HEK293T (cell line): ENCODE results near the gene RPA1.

Experiments
- CTCF ChIA-PET: fragments of 350-600 bp; formaldehyde crosslinking; extraction: SDS; loops from one replicate; lab custom pipeline; 2021; ENCODE audit warnings: antibody characterized with exemption, inconsistent platforms; lab: Yijun Ruan, JAX
- POLR2A ChIA-PET: fragments of 350-600 bp; formaldehyde crosslinking; extraction: SDS; loops from one replicate; lab custom pipeline; 2020; ENCODE audit warnings: antibody characterized with exemption, inconsistent platforms; lab: Yijun Ruan, JAX
- DNase-seq: peaks from one replicate; pipeline ENCODE4 v3.0.0; 2012; ENCODE audit warnings: mixed read lengths; ENCODE audit errors: extremely low spot score
- ARNT ChIP-seq: fragments of 450-650 bp; IDR thresholded peaks from 2 replicates; pipeline ENCODE4 v1.6.1; 2017; ENCODE audit warnings: mild to moderate bottlenecking
- BHLHE40 ChIP-seq: fragments of 450-650 bp; IDR thresholded peaks from 2 replicates; pipeline ENCODE4 v1.6.1; 2016; ENCODE audit warnings: mild to moderate bottlenecking, moderate library complexity, borderline replicate concordance
- CTBP1 ChIP-seq: fragments of 450-650 bp; IDR thresholded peaks from 2 replicates; pipeline ENCODE4 v1.6.1; 2016; ENCODE audit warnings: borderline replicate concordance
- ELF4 ChIP-seq: fragments of 450-650 bp; IDR thresholded peaks from 2 replicates; pipeline ENCODE4 v1.6.1; 2017; ENCODE audit warnings: antibody characterized with exemption
- FOXA1 ChIP-seq: fragments of 450-650 bp; IDR thresholded peaks from 2 replicates; pipeline ENCODE4 v1.6.1; 2016; ENCODE audit warnings: mild to moderate bottlenecking
- FOXK2 ChIP-seq: fragments of 450-650 bp; IDR thresholded peaks from 2 replicates; pipeline ENCODE4 v1.6.1; 2016; ENCODE audit warnings: mild to moderate bottlenecking
- FOXM1 ChIP-seq: fragments of 450-650 bp; IDR thresholded peaks from 2 replicates; pipeline ENCODE4 v1.6.1; 2017; ENCODE audit warnings: mild to moderate bottlenecking, borderline replicate concordance
- HDGF ChIP-seq: fragments of 450-650 bp; IDR thresholded peaks from 2 replicates; pipeline ENCODE4 v1.6.1; 2017; ENCODE audit warnings: antibody characterized with exemption, borderline replicate concordance
- L3MBTL2 ChIP-seq: fragments of 450-650 bp; conservative IDR thresholded peaks from 2 replicates; pipeline ENCODE4 v1.6.1; 2016; ENCODE audit warnings: mild to moderate bottlenecking
- LEF1 ChIP-seq: fragments of 450-650 bp; IDR thresholded peaks from 2 replicates; pipeline ENCODE4 v1.6.1; 2017; ENCODE audit warnings: mild to moderate bottlenecking, borderline replicate concordance
- NFRKB ChIP-seq: fragments of 450-650 bp; IDR thresholded peaks from 2 replicates; pipeline ENCODE4 v1.6.1; 2016; ENCODE audit warnings: mild to moderate bottlenecking, moderate library complexity
- SP1 ChIP-seq: fragments of 450-650 bp; IDR thresholded peaks from 2 replicates; pipeline ENCODE4 v1.6.1; 2017
- SUZ12 ChIP-seq: fragments of 450-650 bp; IDR thresholded peaks from 2 replicates; pipeline ENCODE4 v1.6.1; 2016; ENCODE audit warnings: mild to moderate bottlenecking
- TARDBP ChIP-seq: fragments of 450-650 bp; IDR thresholded peaks from 2 replicates; pipeline ENCODE4 v1.6.1; 2016
- ZNF384 ChIP-seq: fragments of 450-650 bp; IDR thresholded peaks from 2 replicates; pipeline ENCODE4 v1.6.1; 2016
- TF ChIP-seq, protein P1 (sequence below): fragments of 450-650 bp; IDR thresholded peaks from 2 replicates; pipeline ENCODE4 v1.6.1; 2016

The RPA1 gene

DNA sequence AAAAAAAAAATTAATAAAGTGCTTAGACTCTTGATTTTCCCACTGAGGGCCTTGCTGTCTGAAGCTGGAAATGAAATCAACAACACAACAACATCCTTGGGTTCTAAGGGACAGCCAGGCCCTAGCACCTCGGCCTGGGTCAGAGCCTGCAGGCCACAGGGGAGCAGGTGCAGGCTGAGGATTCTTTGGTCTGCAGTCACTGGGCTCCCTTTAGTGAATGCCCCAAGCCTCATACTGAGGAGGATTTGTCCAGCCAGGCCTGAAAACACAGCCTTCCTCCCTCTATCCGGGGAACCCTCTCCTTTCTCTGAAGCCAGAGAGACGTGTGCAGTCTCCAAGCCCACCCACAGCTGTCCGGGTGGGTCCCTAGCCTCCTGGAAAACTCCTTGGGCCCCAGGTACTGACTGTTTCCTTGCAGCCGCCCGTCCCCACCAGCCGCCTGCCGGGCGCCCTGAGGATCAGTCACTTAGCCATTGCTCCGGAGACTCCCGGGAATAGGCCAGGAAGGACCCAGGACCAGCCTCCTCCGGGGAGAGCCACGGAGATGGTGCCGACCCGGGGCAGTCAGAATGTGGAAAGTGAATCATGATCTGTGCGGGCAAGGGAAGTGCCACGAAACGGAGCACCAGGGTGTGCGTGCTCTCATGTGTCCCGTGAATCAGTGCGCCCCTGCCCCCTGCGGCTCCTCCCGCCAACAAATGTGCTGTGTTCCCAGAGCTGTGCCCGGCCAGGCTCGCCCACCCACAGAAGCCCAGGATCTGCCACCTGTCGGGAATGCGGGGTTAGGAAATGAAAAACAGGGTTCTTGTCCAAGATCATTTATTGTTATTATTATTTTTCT is 104.3 kb downstream of the RPA1 start:
- DNase-seq = no peak
- POLR2A ChIA-PET = no interaction called here
- CTCF ChIA-PET = no interaction called here
- TF ChIP-seq CTBP1 (no peak), LEF1 (no peak), SP1 (no peak), ARNT (no peak), FOXK2 (no peak), HDGF (no peak), FOXA1 (no peak), ZNF384 (no peak), FOXM1 (no peak)
- TF ChIP-seq, protein P1, sequence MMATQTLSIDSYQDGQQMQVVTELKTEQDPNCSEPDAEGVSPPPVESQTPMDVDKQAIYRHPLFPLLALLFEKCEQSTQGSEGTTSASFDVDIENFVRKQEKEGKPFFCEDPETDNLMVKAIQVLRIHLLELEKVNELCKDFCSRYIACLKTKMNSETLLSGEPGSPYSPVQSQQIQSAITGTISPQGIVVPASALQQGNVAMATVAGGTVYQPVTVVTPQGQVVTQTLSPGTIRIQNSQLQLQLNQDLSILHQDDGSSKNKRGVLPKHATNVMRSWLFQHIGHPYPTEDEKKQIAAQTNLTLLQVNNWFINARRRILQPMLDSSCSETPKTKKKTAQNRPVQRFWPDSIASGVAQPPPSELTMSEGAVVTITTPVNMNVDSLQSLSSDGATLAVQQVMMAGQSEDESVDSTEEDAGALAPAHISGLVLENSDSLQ = no peak

DNA sequence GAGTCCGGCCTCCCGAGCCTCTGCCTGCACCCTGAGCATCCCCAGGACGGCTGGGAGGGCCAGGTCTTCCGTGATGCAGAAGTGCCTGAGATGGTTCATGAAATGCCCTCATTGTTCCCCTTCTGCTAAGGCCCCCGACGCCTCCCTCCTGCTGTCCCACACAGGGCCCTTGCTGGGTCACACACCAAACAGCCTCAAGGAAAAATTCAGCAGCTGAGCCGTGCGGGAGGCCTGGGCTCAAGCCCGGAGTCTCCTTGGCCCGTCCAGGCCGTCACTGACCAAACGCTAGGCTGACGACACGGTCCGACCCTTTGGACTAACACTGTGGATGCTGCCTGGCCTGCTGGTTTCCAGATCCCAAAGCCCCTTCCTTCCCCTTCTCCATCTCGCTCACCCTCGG is 105.1 kb downstream of the RPA1 start:
- ChIA-PET POLR2A (no interaction called here), CTCF (no interaction called here)

DNA sequence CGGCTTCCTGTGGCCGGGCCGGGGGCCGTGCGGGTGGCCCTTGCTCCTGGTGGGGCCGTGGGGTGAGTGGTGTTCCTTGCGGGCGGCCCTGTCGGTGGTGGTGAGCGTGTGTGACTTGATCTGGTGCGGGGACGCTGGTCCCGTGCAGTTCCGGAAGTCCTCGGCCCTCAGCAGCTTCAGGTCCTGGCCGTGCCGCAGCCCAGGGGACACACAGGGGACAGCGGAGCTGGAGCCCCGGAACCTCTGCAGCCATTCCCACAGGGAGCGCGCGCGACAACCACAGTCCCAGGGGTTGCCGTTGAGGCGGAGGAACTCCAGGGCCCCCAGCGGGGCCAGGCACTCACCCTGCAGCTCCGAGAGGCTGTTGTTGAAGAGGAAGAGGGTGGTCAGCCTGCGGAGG is 107.0 kb downstream of the RPA1 start:
- POLR2A ChIA-PET = no interaction called here
- DNase-seq = no peak
- no peak for TF ChIP-seq TARDBP
- TF ChIP-seq, protein P1 = no peak
- TF ChIP-seq FOXK2 = no peak
- TF ChIP-seq L3MBTL2 = no peak
- no peak for TF ChIP-seq BHLHE40
- TF ChIP-seq ELF4 = no peak
- TF ChIP-seq FOXA1 = no peak
- TF ChIP-seq ARNT = no peak
- CTCF ChIA-PET = no interaction called here

More for the DNA sequence above, 105.1 kb downstream of the RPA1 start:
- DNase-seq = no peak
- TF ChIP-seq CTBP1 (no peak), HDGF (no peak), ARNT (no peak), TARDBP (no peak), L3MBTL2 (no peak), BHLHE40 (no peak), FOXA1 (no peak), FOXM1 (no peak), FOXK2 (no peak), LEF1 (no peak), ELF4 (no peak), NFRKB (no peak), ZNF384 (no peak), SUZ12 (no peak)
- TF ChIP-seq, protein P1 = no peak

DNA sequence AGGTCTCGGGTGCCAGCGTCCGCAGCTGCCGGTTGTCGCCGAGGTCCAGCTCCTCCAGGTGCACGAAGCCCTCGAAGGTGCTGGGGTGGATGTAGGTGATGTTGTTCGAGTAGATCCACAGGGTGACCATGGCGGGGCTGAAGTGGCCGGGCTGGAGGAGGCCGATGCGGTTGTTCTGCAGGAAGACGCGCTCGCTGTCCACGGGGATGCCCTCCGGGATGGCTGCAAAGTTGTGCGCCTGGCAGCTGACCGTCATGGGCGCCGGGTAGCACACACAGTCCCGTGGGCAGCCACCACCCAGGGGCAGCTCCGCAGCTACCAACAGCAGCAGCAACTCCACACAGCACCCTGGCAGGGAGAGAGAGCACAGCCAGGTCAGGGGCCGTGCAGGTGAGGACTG is 107.7 kb downstream of the RPA1 start:
- ChIA-PET POLR2A (no interaction called here), CTCF (no interaction called here)
- TF ChIP-seq CTBP1 = no peak
- TF ChIP-seq FOXK2 = no peak
- no peak for TF ChIP-seq FOXM1
- TF ChIP-seq, protein P1 = no peak
- TF ChIP-seq LEF1 = no peak
- TF ChIP-seq NFRKB = no peak
- no peak for TF ChIP-seq FOXA1
- TF ChIP-seq ARNT = no peak
- no peak for TF ChIP-seq L3MBTL2
- no peak for TF ChIP-seq SP1
- TF ChIP-seq TARDBP = no peak
- TF ChIP-seq ZNF384 = no peak
- TF ChIP-seq SUZ12 = no peak
- TF ChIP-seq HDGF = no peak
- TF ChIP-seq ELF4 = no peak
- no peak for TF ChIP-seq BHLHE40
- no peak for DNase-seq

DNA sequence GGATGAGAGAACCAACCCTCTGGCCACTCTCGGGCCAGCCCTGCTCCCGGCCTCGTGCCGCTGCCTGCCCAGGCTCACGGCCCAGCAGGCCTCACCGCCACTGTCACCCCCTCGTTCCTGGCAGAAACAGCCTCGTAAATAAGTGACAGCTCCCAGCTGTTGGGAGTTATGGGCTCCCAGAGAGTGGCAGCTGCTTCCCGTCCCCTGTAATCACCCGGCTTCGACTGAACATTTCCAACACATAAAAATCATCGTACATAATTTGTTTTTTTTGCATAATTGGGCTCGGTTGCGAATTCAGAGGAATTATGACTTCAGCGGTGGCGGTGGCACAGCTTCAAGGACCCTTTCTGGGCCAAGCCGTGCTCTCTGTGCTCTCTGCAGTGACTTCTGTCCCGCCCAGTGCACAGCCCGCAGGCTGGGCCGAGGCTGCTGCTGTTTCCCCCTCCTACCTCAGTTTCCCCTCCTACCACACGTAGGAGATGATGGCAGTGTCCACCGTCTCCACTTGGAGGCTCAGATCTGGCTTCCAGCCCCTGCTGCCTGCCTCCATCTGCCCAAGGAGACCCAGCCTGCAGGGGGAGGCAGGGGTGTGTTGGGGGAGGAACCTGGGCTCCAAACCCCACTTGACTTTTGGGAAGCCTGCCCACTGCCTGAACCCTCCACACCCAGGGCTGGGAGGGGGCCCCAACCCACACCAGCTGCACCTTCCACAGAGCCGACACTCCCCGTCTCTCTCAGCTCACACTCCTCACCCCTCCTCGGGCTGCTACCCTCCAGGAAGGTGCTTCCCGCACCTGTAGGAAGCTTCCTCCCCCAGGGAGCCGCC is 110.4 kb downstream of the RPA1 start:
- ChIA-PET CTCF (no interaction called here), POLR2A (interaction anchor here (1.6 kb wide), 1 partner anchor 34 kb away, joined by 3 read pairs; no protein-coding TSS in a partner anchor)
- TF ChIP-seq, protein P1 = no peak; the same call in 1 of the 2 replicates
- TF ChIP-seq ZNF384 (no peak), HDGF (no peak), L3MBTL2 (no peak; the same call in 1 of the 2 replicates), FOXK2 (no peak), ELF4 (no peak), CTBP1 (no peak), NFRKB (no peak), FOXA1 (no peak), TARDBP (no peak), BHLHE40 (no peak), ARNT (no peak), SUZ12 (no peak)
- DNase-seq = no peak
